GM12801 (cell line): ENCODE measurements around the gene TNIP1.

Experiments used
- CTCF ChIP-seq: IDR thresholded peaks from one replicate; pipeline ENCODE4 v1.5.1; 2011; ENCODE audit warnings: control low read depth; ENCODE audit not compliant: insufficient read length; ENCODE audit errors: extremely low read depth

The TNIP1 gene

GRCh38 chr5:151089726-151090125, 8.9 kb upstream of the TNIP1 start:
- TF ChIP-seq CTCF, result no peak

GRCh38 chr5:151088986-151089385, 8.2 kb upstream of the TNIP1 start:
- no peak for TF ChIP-seq CTCF

- TF ChIP-seq CTCF, result no peak
These were observed 6.7 kb upstream of the TNIP1 start for GRCh38 chr5:151087486-151087885.

GRCh38 chr5:151086905-151087360, 6.1 kb upstream of the TNIP1 start:
- TF ChIP-seq CTCF, result no peak

- TF ChIP-seq CTCF, result no peak
These were observed 5.5 kb upstream of the TNIP1 start for GRCh38 chr5:151086192-151086869.

- no peak for TF ChIP-seq CTCF
These were observed 4.7 kb upstream of the TNIP1 start for GRCh38 chr5:151085517-151086041.

- no peak for TF ChIP-seq CTCF
These were observed 3.5 kb upstream of the TNIP1 start for GRCh38 chr5:151084363-151084762.
